CD14-positive monocyte (primary cell): ENCODE measurements around the gene HAO2. TPM values are rescaled to one million over a fixed set of nuclear protein-coding genes. Genes with fewer than 3 reads are reported as not detected.

Experiments
- DNase-seq, 3 donors: peaks; one replicate each; pipeline ENCODE4 v3.0.0-alpha.2; 2011 to 2022
- H2AFZ ChIP-seq: 2 replicates; pipeline ENCODE4 v1.6.0; 2012; ENCODE audit warnings: mild to moderate bottlenecking, low read depth, low read length, inconsistent platforms; ENCODE audit not compliant: insufficient read depth, poor library complexity, severe bottlenecking
- H3K27ac ChIP-seq, 2 donors: 1 replicate in 1 of 2; 2 replicates in 1 of 2; pipeline ENCODE4 v1.5.1; 2012 to 2013; ENCODE audit warnings: low read length in 2 of 2, control low read depth in 1 of 2, inconsistent platforms in 1 of 2, low read depth in 1 of 2, mild to moderate bottlenecking in 1 of 2
- H3K27me3 ChIP-seq, 2 donors: one replicate each; pipeline versions ENCODE4 v1.6.0 to v1.6.1; 2011 to 2013; ENCODE audit warnings: low read length in 2 of 2; ENCODE audit not compliant: control insufficient read depth in 2 of 2, insufficient read depth in 2 of 2
- H3K36me3 ChIP-seq, 2 donors: replicated peaks in 1 of 2; 1 replicate in 1 of 2; 2 replicates in 1 of 2; pipeline versions ENCODE4 v1.5.1 to v1.6.1; 2012 to 2013; ENCODE audit warnings: low read length in 2 of 2, control low read depth in 1 of 2, inconsistent platforms in 1 of 2, mild to moderate bottlenecking in 1 of 2; ENCODE audit not compliant: insufficient read depth in 2 of 2, control insufficient read depth in 1 of 2
- H3K4me1 ChIP-seq, 2 donors: 1 replicate in 1 of 2; 2 replicates in 1 of 2; pipeline versions ENCODE4 v1.5.1 to v1.6.1; 2012 to 2013; ENCODE audit warnings: low read length in 2 of 2, control low read depth in 1 of 2, inconsistent platforms in 1 of 2, mild to moderate bottlenecking in 1 of 2, moderate library complexity in 1 of 2; ENCODE audit not compliant: insufficient read depth in 2 of 2, control insufficient read depth in 1 of 2
- H3K4me2 ChIP-seq: replicated peaks from 2 replicates; pipeline ENCODE3; 2012; ENCODE audit warnings: low read length, moderate library complexity, mild to moderate bottlenecking; ENCODE audit not compliant: poor library complexity, severe bottlenecking; ENCODE audit errors: extremely low read depth
- H3K4me3 ChIP-seq, 3 experiments: fragments of 200-600 bp in 1 of 3; sonication (generic) in 1 of 3; replicated peaks in 1 of 3; 1 replicate in 2 of 3; 2 replicates in 1 of 3; pipeline ENCODE4 v1.5.1; 2011 to 2013; ENCODE audit warnings: low read length in 3 of 3, mild to moderate bottlenecking in 3 of 3, control low read depth in 2 of 3, low read depth in 2 of 3, inconsistent platforms in 1 of 3, moderate library complexity in 1 of 3
- H3K79me2 ChIP-seq: 2 replicates; pipeline ENCODE4 v1.6.0; 2012; ENCODE audit warnings: mild to moderate bottlenecking, control low read depth, inconsistent platforms, low read length, moderate library complexity; ENCODE audit not compliant: insufficient read depth
- H3K9ac ChIP-seq: 2 replicates; pipeline ENCODE4 v1.6.0; 2017; ENCODE audit warnings: low read length, mild to moderate bottlenecking; ENCODE audit not compliant: insufficient read depth, poor library complexity, severe bottlenecking
- H3K9me3 ChIP-seq, 2 donors: replicated peaks in 1 of 2; 1 replicate in 1 of 2; 2 replicates in 1 of 2; pipeline versions ENCODE4 v1.5.1 to v1.6.1; 2012 to 2013; ENCODE audit warnings: low read length in 2 of 2, control low read depth in 1 of 2; ENCODE audit not compliant: control insufficient read depth in 1 of 2, insufficient read depth in 1 of 2
- H4K20me1 ChIP-seq: 2 replicates; pipeline ENCODE4 v1.6.0; 2012; ENCODE audit warnings: mild to moderate bottlenecking, low read length, control low read depth, moderate library complexity; ENCODE audit not compliant: insufficient read depth
- H3K27ac Mint-ChIP-seq, 7 donors: one replicate each; pipeline ENCODE4 v1.8.0; 2020; ENCODE audit warnings: mild to moderate bottlenecking in 7 of 7, mixed read lengths in 7 of 7, moderate library complexity in 6 of 7, inconsistent platforms in 2 of 7
- H3K27me3 Mint-ChIP-seq, 3 donors: one replicate each; pipeline ENCODE4 v1.8.0; 2021 to 2022; ENCODE audit warnings: low read depth in 3 of 3, mild to moderate bottlenecking in 3 of 3, mixed read lengths in 3 of 3, moderate library complexity in 3 of 3, inconsistent platforms in 1 of 3
- H3K36me3 Mint-ChIP-seq, 2 donors: one replicate each; pipeline ENCODE4 v1.8.0; 2020; ENCODE audit warnings: mixed read lengths in 2 of 2, inconsistent platforms in 1 of 2, mild to moderate bottlenecking in 1 of 2
- H3K4me1 Mint-ChIP-seq: one replicate; pipeline ENCODE4 v1.8.0; 2020; ENCODE audit warnings: mild to moderate bottlenecking, mixed read lengths
- H3K4me3 Mint-ChIP-seq, 2 donors: one replicate each; pipeline ENCODE4 v1.8.0; 2020; ENCODE audit warnings: mild to moderate bottlenecking in 2 of 2, mixed read lengths in 2 of 2, moderate library complexity in 1 of 2
- H3K9me3 Mint-ChIP-seq, 7 donors: one replicate each; pipeline ENCODE4 v1.8.0; 2020 to 2022; ENCODE audit warnings: mixed read lengths in 7 of 7, mild to moderate bottlenecking in 6 of 7, moderate library complexity in 6 of 7, inconsistent platforms in 2 of 7
- CTCF ChIP-seq: fragments of 200-600 bp; IDR thresholded peaks from one replicate; pipeline ENCODE4 v1.8.0; 2022; ENCODE audit warnings: antibody characterized with exemption, mild to moderate bottlenecking
- WGBS: methylation state at CpG from one replicate; pipeline ENCODE4 v1.1.5; 2013; ENCODE audit warnings: missing lambda C conversion rate; ENCODE audit not compliant: insufficient coverage; 5-methylcytosine and 5-hydroxymethylcytosine counted together
- intact Hi-C, 2 donors: fragments of 100-400 bp; cut with micrococcal nuclease; formaldehyde crosslinking; loops; one replicate each; pipeline versions ENCODE4 v1.15.0 to v1.15.1; 2023
- polyA plus RNA-seq, 3 donors: library from polyadenylated mRNA; depleted of rRNA in 1 of 3; unstranded in 2 of 3; stranded (reverse) in 1 of 3; fragments of 300-500 nt in 2 of 3; fragments of >200 nt in 1 of 3; fragmentation: Illumina TruSeq in 2 of 3; gene quantifications; 1 replicate in 2 of 3; 2 replicates in 1 of 3; pipeline ENCODE4 v1.2.3, GENCODE V29; 2012 to 2021

Gene HAO2
- polyA plus RNA-seq, 3 donors = not detected

- no peak for TF ChIP-seq CTCF
- Histone ChIP-seq H3K4me1 (no peaks in the 10 kb centered on the region), H3K27me3 (no peaks in the 10 kb centered on the region), H4K20me1 (no peaks in the 10 kb centered on the region), H2AFZ (no peak overlapping the region), H3K9me3 (no peaks in the 10 kb centered on the region), H3K4me2 (no peak overlapping the region), H3K79me2 (no peaks in the 10 kb centered on the region), H3K36me3 (no peaks in the 10 kb centered on the region), H3K4me3 (no peak overlapping the region), H3K27ac (no peak overlapping the region), H3K9ac (no peak overlapping the region)
- WGBS = 71% methylated on average over 2 of the region's 3 CpGs
- intact Hi-C loops = no loop called here
- Mint-ChIP-seq H3K4me3 (no peak overlapping the region), H3K27me3 (peaks cover 0 to 5% (median 3%) of the 10 kb centered on the region in 3 donors), H3K9me3 (no peaks in the 10 kb centered on the region), H3K27ac (no peak overlapping the region), H3K36me3 (no peaks in the 10 kb centered on the region), H3K4me1 (no peaks in the 10 kb centered on the region)
- DNase-seq = no peak
Observed at GRCh38 chr1:119416006-119416640, 47.5 kb downstream of the HAO2 start.

- 100% methylated on average over 2 of the region's 5 CpGs for WGBS
- H3K4me3 Mint-ChIP-seq = no peak overlapping the region
- Histone ChIP-seq H4K20me1 (no peaks in the 10 kb centered on the region), H3K9me3 (no peaks in the 10 kb centered on the region), H2AFZ (no peak overlapping the region), H3K4me1 (no peaks in the 10 kb centered on the region), H3K9ac (no peak overlapping the region), H3K36me3 (no peaks in the 10 kb centered on the region), H3K79me2 (no peaks in the 10 kb centered on the region), H3K27me3 (no peaks in the 10 kb centered on the region), H3K4me2 (no peak overlapping the region), H3K4me3 (no peak overlapping the region), H3K27ac (no peak overlapping the region)
- DNase-seq = no peak
- H3K9me3 Mint-ChIP-seq = peaks cover 0 to 3% (median 0%) of the 10 kb centered on the region in 7 donors
- TF ChIP-seq CTCF = no peak
- H3K4me1 Mint-ChIP-seq = no peaks in the 10 kb centered on the region
- no peaks in the 10 kb centered on the region for H3K36me3 Mint-ChIP-seq
- no peak overlapping the region for H3K27ac Mint-ChIP-seq
- intact Hi-C loops = no loop called here
- H3K27me3 Mint-ChIP-seq = peaks cover 0 to 5% (median 3%) of the 10 kb centered on the region in 3 donors
Observed at GRCh38 chr1:119419109-119419508, 50.5 kb downstream of the HAO2 start.
